GM12892 (cell line): Measurements from ENCODE around the gene KLK4.

Experiments used
- POLR2A ChIP-seq: IDR thresholded peaks from 2 replicates; pipeline ENCODE4 v1.6.1; 2011; ENCODE audit warnings: low read depth, low read length, control low read depth
- POLR2AphosphoS5 ChIP-seq: IDR thresholded peaks from 2 replicates; pipeline ENCODE4 v1.6.1; 2011; ENCODE audit warnings: low read depth, low read length, control low read depth

DNA sequence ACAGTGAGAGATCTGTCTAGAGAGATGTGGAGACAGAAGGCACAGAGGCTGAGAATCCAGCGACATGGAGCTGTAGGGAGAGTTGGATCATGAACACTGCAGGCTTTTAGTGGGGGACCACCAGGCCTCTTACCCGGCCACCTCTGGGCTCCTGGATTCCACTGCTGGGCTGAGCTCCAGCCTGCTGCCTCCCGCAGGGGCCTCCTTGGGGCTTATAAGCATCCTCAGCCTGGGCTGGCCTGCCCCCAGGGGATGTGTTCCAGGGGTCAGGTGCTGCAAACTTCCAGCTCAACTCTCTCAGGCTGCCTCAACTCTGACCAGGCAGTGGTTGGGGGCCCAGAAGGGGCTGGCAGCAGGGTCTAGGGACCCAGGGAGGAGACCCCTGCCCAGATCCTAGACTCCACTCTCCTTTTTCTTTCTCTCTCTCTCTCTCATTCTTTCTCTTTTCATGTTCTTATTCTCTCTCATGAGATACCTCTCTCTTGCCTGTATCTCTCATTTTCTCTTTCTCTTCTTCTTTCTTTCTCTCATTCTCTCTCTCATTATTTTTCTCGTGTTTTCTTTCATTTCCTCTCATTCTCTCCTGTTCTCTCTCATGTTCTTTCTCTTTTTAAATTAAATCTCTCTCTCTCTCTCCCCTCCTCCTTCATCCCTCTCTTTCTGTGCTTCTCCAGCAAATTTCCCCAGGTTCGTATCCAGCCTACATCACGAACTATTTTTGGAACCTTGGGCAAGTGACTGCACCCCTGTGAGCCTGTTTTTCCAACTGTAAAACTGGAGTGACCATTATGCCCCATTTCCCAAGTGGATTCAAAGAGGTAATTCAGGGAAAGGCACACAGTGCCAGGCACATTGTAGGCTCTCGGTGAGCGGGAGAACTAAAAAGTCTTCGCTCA lies at the start of gene KLK4:
- TF ChIP-seq POLR2A = no peak
- no peak for TF ChIP-seq POLR2AphosphoS5
